HG03039 (cell line): ENCODE results near the gene ST7.

Experiments
- ATAC-seq: cut with Tn5 transposase; IDR thresholded peaks from one replicate; pipeline ENCODE4 v1.9.1; 2021; ENCODE audit warnings: mild to moderate bottlenecking, moderate library complexity; ENCODE audit not compliant: unreplicated experiment

The ST7 gene

DNA sequence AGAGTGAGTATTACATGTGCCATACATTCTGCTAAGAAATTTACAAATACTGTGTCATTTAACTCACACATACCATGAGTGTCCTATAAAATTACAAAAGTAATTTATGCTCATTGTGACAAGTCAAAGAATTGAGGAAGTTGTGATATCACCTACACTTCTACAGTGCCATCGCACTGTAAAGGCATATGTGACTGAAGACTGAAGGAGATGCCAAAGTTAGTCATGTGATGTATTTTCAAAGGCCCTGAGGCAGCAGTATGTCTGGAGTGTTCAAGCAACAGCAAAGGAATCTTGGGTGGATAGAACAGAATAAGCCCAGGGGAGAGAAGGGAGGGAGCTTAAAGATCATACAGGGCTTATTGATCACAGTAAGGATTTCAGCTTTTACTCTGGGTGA, 192.8 kb downstream of the ST7 start:
- ATAC-seq: no peak

DNA sequence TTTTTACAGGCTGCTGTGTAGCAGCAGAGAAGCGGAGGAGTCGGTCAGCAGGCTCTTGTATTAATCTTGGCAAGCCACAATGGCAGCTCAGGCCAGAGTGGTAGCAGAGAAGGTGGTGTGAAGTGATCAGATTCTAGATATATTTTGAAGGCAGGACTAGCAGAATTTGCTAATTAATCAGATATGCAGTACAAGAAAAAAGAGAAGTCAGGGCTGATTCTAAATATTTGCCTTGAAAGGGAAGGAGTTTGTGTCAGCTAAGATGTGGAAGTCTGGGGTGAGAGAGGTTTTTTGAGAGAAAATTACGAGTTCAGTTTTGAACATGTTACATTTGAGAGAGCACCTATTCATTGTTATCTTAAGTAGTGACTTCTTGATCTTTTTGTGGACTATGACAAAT, 193.2 kb downstream of the ST7 start:
- no peak for ATAC-seq

- ATAC-seq: no peak
These were observed 195.7 kb downstream of the ST7 start for GRCh38 chr7:117148971-117149370.

GRCh38 chr7:117149692-117150091, 196.4 kb downstream of the ST7 start:
- no peak for ATAC-seq

- no peak for ATAC-seq
These were observed 199.1 kb downstream of the ST7 start for GRCh38 chr7:117152213-117153007.

- ATAC-seq: no peak
These were observed 199.8 kb downstream of the ST7 start for GRCh38 chr7:117153016-117153545.

DNA sequence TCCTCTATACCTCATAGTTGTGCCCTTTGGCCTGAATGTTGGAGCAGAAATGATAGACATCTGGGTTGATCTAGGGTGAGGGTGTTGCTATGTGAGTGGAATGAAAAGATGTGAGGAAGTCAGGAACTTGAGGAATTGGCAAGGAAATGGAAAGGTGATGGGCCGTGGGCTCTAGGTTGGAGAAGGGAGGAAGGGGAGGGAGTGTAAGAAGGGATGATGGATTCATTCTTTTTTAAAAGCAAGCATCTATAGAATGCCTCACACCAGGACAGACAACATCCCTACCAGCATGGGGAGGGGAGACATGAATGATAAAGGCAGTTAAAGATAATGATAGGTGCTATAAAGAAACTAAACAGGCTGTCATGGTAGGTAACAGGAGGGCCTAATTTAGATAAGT, 201.4 kb downstream of the ST7 start:
- no peak for ATAC-seq

GRCh38 chr7:117155694-117156093, 202.4 kb downstream of the ST7 start:
- no peak for ATAC-seq

DNA sequence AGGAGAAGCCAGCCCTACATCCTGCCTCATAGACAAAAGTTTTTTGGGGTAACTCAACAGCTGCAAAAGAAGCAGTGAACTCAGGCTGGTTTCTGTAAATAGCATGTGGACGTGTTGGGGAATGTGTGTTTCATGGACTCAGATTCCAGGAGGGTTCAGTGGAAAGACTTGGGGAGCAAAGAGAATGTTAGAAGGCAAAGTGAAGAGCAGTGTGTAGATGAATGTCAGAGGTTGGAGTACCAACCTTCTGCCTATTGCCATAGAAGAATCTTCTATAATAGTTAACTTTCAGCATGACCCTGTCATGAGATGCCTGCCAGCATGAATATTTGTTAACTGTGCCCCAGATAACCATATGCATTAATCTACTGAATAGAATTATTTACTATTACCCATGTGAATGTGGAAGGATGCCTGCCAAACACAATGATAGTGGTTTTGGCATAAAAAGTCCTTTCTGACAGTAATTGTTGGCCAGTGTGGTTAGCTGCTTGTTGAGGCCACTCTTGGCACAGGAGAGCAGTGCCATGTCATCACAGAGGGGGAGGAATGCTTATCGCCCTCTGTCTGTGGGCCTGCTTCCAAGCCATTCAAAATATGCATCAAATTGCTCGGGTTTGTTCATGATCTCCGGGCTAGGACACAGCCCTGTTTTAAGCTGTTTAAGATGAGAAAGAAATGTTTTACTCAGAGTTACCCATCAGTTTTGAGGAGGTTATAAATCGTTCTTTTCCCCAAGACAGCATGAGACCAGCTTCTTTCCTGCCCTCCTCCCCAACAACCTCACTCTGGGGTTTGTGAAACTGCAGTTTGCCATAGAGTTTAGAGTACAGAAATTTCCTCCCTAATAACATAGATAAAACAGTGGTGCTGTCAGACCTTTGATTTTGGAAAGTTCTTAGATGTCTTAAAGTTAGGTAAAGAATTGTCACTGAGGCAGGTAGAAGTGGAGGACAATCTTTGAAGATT, 204.2 kb downstream of the ST7 start:
- ATAC-seq: no peak

GRCh38 chr7:117158941-117159697, 205.8 kb downstream of the ST7 start:
- ATAC-seq: no peak

DNA sequence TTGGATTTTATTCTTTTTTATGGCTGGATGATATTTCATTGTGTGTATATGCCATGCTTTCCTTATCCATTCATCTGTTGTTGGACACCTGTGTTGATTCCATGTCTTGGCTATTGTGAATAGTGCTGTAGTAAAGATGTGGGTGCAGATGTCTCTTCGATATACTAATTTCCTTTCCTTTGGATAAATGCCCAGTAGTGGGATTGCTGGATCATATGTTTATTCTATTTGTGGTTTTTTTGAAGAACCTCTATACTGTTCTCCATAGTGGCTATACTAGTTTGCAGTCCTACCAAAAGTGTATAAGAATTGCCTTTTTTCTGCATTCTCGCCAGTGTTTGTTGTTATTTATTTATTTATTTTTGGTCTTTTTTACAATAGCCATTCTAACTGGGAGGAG, 209.8 kb downstream of the ST7 start:
- ATAC-seq: no peak

DNA sequence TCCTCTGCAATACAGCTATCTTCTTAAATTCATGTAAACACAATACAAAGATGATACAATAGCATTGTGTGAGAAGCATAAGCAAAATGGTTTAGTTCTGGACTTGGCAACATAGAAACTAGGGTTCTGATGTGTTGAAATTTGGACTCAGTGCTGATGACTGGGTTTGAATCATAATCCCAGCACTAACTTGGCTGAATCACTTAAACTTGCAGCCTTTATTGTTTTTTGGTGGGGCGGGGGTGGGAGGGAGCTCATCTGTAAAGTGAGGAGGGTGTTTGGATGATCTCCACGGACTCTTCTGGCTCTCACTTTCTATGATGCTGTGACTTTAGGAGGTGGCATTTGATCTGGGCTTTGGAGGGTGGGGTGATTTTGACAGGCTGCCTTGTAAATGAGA, 211.3 kb downstream of the ST7 start:
- no peak for ATAC-seq

GRCh38 chr7:117165656-117166055, 212.4 kb downstream of the ST7 start:
- no peak for ATAC-seq

DNA sequence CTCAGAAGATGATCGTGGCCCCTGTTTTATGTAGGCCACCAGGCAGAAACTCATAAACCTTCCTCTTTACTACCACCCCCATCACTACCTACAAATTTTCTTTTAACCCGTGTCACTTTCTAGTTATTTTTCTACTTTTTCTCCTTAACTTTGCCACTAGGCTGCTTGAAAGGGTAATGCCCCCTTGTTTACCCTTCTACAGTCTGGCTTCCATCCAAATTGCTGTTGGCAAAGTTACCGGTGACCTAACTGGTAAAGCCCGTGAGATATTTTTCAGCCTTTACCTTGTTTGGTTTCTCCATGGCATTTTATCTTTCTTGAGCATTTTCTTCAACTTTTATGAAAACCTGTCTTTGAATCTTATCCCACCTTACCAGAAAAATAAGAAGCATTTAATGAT, 216.6 kb downstream of the ST7 start:
- no peak for ATAC-seq

- ATAC-seq: no peak
These were observed 217.8 kb downstream of the ST7 start for GRCh38 chr7:117171106-117171505.

GRCh38 chr7:117172283-117172682, 219.0 kb downstream of the ST7 start:
- no peak for ATAC-seq

DNA sequence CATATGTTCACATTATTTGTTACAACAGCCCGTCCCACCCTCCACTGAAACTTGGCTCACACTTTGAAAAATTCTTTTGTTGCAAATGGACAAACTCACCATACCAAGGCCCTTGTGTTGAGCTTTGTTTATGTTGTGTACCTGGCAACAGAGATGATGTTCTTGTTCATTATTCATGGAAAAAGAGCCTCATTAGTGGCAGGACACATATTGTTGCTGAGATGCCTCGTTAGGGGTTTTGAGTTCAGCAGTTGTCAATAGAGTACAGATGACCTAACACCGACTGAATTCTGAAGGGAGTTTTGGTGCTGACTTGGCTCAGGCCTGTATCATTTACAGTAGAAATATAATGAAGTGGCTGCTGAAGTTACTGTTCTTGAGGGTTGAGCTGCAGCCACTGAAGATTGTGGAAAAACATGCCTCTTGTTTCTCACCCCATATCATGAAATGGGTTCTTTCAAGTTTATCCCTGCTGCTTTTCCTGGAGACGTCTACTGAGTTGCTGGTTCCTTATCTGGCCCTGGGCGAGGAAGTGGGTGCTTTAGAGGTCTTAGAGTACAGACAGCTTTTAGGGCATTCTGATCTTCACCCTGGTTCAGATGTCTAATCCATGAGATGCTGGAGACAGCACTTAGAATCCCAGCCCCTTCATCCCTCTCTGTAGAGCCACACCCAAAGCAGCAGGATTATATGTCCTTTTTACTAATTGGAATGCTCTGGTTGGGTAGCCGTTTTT, 219.9 kb downstream of the ST7 start:
- no peak for ATAC-seq

GRCh38 chr7:117176206-117176605, 222.9 kb downstream of the ST7 start:
- ATAC-seq: no peak

DNA sequence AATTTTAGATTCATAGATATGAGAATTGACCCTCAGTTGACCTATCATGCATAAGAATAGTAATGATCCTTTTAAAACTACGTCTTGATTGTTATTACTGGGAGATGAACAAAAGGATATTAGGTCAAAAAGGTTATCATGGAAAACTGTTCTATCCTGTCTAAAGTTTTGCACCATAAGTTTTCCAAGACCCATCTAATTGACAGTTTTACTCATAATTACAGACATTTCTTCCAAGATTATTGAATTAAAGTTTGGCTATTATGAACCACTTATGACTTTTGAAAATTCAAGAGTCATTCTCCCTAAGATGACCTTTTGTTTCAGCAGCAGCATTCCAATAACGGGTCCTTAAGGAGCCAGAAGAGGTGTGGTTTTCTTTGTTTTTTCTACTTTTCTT, 225.3 kb downstream of the ST7 start:
- ATAC-seq: no peak

DNA sequence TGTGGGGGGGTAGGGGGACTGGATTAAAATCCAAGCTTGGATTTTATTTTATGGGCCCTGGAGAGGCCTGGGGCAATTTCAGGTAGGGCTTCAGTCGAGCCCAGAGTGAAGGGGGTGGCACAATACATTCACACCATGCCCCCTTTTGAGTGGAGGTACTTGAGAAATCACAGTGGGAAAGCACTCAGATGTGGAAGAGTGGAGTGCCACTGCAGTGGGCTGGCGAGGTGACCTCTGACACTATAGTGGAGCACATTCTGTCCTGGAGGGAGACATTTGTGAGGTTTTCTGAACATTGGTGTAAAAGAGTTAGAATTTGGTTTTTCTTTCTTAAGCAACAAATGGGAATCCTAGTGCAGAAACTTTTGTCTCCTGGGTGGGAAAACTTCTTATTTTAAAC, 226.4 kb downstream of the ST7 start:
- no peak for ATAC-seq
